Amygdala (tissue), 56 donors: ENCODE results near the gene THBS1.

Experiments used
- DNase-seq, 56 donors: peaks; one replicate each; lab custom pipeline; 2025; lab: John Stamatoyannopoulos, UW

The THBS1 gene

GRCh38 chr15:39587731-39588530 lies 7.1 kb downstream of the THBS1 start:
- no peak for DNase-seq

GRCh38 chr15:39588531-39589192 lies 7.8 kb downstream of the THBS1 start:
- DNase-seq, result no peak

- DNase-seq, result no peak
These were observed 8.4 kb downstream of the THBS1 start for GRCh38 chr15:39589193-39589814.

GRCh38 chr15:39589815-39590644 lies 9.2 kb downstream of the THBS1 start:
- no peak for DNase-seq

GRCh38 chr15:39591141-39591895 lies 10.4 kb downstream of the THBS1 start:
- no peak for DNase-seq

- no peak for DNase-seq
These were observed 11.0 kb downstream of the THBS1 start for GRCh38 chr15:39591896-39592315.

GRCh38 chr15:39592500-39592899 lies 11.6 kb downstream of the THBS1 start:
- no peak for DNase-seq

- DNase-seq, result no peak
These were observed 12.3 kb downstream of the THBS1 start for GRCh38 chr15:39593071-39593655.

GRCh38 chr15:39593656-39594445 lies 13.0 kb downstream of the THBS1 start:
- no peak for DNase-seq

GRCh38 chr15:39594446-39595337 lies 13.8 kb downstream of the THBS1 start:
- DNase-seq, result no peak

- DNase-seq, result no peak
These were observed 14.7 kb downstream of the THBS1 start for GRCh38 chr15:39595338-39596221.

GRCh38 chr15:39596358-39597051 lies 15.6 kb downstream of the THBS1 start:
- no peak for DNase-seq

GRCh38 chr15:39597336-39597735 lies 16.5 kb downstream of the THBS1 start:
- no peak for DNase-seq

- DNase-seq, result no peak
These were observed 16.9 kb downstream of the THBS1 start for GRCh38 chr15:39597751-39598185.

- no peak for DNase-seq
These were observed 17.4 kb downstream of the THBS1 start for GRCh38 chr15:39598186-39598850.
